ENCODE measurements around the gene PEPD. TPM values are rescaled to one million over a fixed set of nuclear protein-coding genes. Genes with fewer than 3 reads are reported as not detected.

Gene PEPD
- total RNA-seq, 1 experiment from 2014 or later, result 40.5 TPM

- TF ChIP-seq SIN3A (IDR thresholded peaks at IDR 0.05; ENCODE audit: low read depth), result no peak
- TF ChIP-seq, protein P1, sequence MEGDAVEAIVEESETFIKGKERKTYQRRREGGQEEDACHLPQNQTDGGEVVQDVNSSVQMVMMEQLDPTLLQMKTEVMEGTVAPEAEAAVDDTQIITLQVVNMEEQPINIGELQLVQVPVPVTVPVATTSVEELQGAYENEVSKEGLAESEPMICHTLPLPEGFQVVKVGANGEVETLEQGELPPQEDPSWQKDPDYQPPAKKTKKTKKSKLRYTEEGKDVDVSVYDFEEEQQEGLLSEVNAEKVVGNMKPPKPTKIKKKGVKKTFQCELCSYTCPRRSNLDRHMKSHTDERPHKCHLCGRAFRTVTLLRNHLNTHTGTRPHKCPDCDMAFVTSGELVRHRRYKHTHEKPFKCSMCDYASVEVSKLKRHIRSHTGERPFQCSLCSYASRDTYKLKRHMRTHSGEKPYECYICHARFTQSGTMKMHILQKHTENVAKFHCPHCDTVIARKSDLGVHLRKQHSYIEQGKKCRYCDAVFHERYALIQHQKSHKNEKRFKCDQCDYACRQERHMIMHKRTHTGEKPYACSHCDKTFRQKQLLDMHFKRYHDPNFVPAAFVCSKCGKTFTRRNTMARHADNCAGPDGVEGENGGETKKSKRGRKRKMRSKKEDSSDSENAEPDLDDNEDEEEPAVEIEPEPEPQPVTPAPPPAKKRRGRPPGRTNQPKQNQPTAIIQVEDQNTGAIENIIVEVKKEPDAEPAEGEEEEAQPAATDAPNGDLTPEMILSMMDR (IDR thresholded peaks at IDR 0.05 in 2 of 3, conservative IDR thresholded peaks at IDR 0.05 in 1 of 3; ENCODE audit: borderline replicate concordance in 1 of 3, insufficient read depth in 1 of 3, low read depth in 2 of 3, low read length in 2 of 3), result no peak
- no peak for TF ChIP-seq YY1 (IDR thresholded peaks at IDR 0.05; ENCODE audit: extremely low read depth, insufficient replicate concordance, low read depth, low read length)
- no peak for TF ChIP-seq CEBPB (IDR thresholded peaks at IDR 0.05; ENCODE audit: low read depth)
- no peak for TF ChIP-seq REST (IDR thresholded peaks at IDR 0.05; ENCODE audit: low read depth)
- TF ChIP-seq ZFX (IDR thresholded peaks at IDR 0.05), result no peak
- no peak for TF ChIP-seq FOSL1 (IDR thresholded peaks at IDR 0.05; ENCODE audit: low read depth)
- no peak for TF ChIP-seq POLR2A (IDR thresholded peaks at IDR 0.05; ENCODE audit: borderline replicate concordance, extremely low read depth, insufficient read depth, insufficient read length)
- TF ChIP-seq ZNF274 (IDR thresholded peaks at IDR 0.05; ENCODE audit: low read depth, low read length), result no peak
- TF ChIP-seq JUND (IDR thresholded peaks at IDR 0.05), result no peak
- TF ChIP-seq EZH2phosphoT487 (IDR thresholded peaks at IDR 0.05; ENCODE audit: borderline replicate concordance), result no peak
- no peak for TF ChIP-seq SRF (IDR thresholded peaks at IDR 0.05; ENCODE audit: low read depth)
- no peak for TF ChIP-seq CBX3 (IDR thresholded peaks at IDR 0.05; ENCODE audit: low read depth)
- TF ChIP-seq POLR2AphosphoS5 (IDR thresholded peaks at IDR 0.05; ENCODE audit: low read depth, low read length), result no peak
- TF ChIP-seq RAD21 (IDR thresholded peaks at IDR 0.05; ENCODE audit: low read depth), result no peak
- no peak for TF ChIP-seq EZH2 (IDR thresholded peaks at IDR 0.05)
- TF ChIP-seq, protein P2, sequence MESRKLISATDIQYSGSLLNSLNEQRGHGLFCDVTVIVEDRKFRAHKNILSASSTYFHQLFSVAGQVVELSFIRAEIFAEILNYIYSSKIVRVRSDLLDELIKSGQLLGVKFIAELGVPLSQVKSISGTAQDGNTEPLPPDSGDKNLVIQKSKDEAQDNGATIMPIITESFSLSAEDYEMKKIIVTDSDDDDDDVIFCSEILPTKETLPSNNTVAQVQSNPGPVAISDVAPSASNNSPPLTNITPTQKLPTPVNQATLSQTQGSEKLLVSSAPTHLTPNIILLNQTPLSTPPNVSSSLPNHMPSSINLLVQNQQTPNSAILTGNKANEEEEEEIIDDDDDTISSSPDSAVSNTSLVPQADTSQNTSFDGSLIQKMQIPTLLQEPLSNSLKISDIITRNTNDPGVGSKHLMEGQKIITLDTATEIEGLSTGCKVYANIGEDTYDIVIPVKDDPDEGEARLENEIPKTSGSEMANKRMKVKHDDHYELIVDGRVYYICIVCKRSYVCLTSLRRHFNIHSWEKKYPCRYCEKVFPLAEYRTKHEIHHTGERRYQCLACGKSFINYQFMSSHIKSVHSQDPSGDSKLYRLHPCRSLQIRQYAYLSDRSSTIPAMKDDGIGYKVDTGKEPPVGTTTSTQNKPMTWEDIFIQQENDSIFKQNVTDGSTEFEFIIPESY (IDR thresholded peaks at IDR 0.05; ENCODE audit: extremely low read depth, insufficient replicate concordance, low read length), result no peak
- H3K27me3 ChIP-seq (ENCODE audit: insufficient read depth, low read length), result peaks cover 7% of the 10 kb centered on the region; the same call in 1 of the 2 replicates
- ChIA-PET CTCF (no interaction called here), POLR2A (no interaction called here), RAD21 (ENCODE audit: low non-redundant PET in 1 of 2, low total read pairs in 2 of 2, uncharacterized antibody in 2 of 2, unreplicated experiment in 2 of 2) (no interaction called here)
- no peaks in the 10 kb centered on the region for H4K20me1 ChIP-seq (ENCODE audit: insufficient read depth)
- H3K4me2 ChIP-seq (ENCODE audit: low read length), result no peak overlapping the region
- no peak overlapping the region for H3K9ac ChIP-seq (ENCODE audit: low read length)
- no peaks in the 10 kb centered on the region for H3K4me1 ChIP-seq (ENCODE audit: control insufficient read depth in 1 of 2, insufficient read depth in 2 of 2, low read length in 2 of 2)
- DNase-seq (ENCODE audit: low read depth, low spot score), result no peak
- no peak overlapping the region for H3K27ac ChIP-seq (ENCODE audit: low read depth, low read length)
- H3K36me3 ChIP-seq (ENCODE audit: control insufficient read depth in 1 of 2, insufficient read depth in 2 of 2, low read length in 2 of 2), result no peaks in the 10 kb centered on the region
- H3K9me3 ChIP-seq (ENCODE audit: control insufficient read depth in 1 of 2, insufficient read depth in 1 of 2, low read depth in 1 of 2, low read length in 2 of 2), result no peaks in the 10 kb centered on the region
- H2AFZ ChIP-seq (ENCODE audit: low read depth, low read length, poor library complexity, severe bottlenecking), result no peak overlapping the region
- no peak overlapping the region for H3K4me3 ChIP-seq (replicated peaks in 1 of 2; ENCODE audit: low read depth in 1 of 2, low read length in 2 of 2)
- no peak for ATAC-seq
- no TSS peak for BruUV-seq (replicated peaks)
- H3K79me2 ChIP-seq (ENCODE audit: insufficient read depth, low read length), result no peaks in the 10 kb centered on the region
- intact Hi-C loops (cut with micrococcal nuclease), result no loop called here
- no peaks in the 10 kb centered on the region for H3K9me2 ChIP-seq (ENCODE audit: insufficient read depth)
These were observed 13.6 kb upstream of the PEPD start for GRCh38 chr19:33535226-33535625.

All from HCT116 (cell line).